GM12874 (cell line): ENCODE results near the gene ZNF638.

Experiments used
- TF ChIP-seq, protein P1 (sequence below): IDR thresholded peaks from 2 replicates; pipeline ENCODE4 v1.5.1; 2011; ENCODE audit warnings: low read depth, mild to moderate bottlenecking, control low read depth, low read length, moderate library complexity; ENCODE audit not compliant: insufficient read depth

The ZNF638 gene

DNA sequence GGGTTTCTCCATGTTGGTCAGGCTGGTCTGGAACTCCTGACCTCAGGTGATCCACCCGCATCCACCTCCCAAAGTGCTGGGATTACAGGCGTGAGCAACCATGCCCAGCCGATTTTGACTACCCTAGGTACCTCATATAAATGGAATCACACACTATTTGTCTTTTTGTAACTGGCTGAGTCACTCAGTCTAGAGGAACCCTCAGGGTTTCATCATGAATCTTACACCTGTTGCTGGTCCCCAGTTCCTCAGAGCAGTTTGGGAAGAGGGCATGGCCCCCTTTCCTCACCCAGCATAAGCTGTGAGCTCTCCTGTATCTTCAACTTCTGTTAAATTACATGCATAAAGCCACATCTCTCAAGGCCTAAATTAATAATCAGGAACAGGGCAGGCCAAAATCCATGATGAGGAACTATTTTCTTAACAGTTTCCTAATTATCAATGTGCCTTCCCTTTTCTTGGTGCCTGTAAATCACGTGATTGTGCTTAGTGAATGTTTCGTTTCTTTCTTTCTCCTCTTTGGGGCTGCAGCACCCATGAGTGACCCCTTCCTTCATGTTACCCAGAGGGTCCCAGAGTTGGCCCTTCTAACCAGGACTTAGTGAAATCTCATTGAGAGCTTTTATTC is 142.6 kb downstream of the ZNF638 start:
- TF ChIP-seq, protein P1, sequence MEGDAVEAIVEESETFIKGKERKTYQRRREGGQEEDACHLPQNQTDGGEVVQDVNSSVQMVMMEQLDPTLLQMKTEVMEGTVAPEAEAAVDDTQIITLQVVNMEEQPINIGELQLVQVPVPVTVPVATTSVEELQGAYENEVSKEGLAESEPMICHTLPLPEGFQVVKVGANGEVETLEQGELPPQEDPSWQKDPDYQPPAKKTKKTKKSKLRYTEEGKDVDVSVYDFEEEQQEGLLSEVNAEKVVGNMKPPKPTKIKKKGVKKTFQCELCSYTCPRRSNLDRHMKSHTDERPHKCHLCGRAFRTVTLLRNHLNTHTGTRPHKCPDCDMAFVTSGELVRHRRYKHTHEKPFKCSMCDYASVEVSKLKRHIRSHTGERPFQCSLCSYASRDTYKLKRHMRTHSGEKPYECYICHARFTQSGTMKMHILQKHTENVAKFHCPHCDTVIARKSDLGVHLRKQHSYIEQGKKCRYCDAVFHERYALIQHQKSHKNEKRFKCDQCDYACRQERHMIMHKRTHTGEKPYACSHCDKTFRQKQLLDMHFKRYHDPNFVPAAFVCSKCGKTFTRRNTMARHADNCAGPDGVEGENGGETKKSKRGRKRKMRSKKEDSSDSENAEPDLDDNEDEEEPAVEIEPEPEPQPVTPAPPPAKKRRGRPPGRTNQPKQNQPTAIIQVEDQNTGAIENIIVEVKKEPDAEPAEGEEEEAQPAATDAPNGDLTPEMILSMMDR, result no peak

DNA sequence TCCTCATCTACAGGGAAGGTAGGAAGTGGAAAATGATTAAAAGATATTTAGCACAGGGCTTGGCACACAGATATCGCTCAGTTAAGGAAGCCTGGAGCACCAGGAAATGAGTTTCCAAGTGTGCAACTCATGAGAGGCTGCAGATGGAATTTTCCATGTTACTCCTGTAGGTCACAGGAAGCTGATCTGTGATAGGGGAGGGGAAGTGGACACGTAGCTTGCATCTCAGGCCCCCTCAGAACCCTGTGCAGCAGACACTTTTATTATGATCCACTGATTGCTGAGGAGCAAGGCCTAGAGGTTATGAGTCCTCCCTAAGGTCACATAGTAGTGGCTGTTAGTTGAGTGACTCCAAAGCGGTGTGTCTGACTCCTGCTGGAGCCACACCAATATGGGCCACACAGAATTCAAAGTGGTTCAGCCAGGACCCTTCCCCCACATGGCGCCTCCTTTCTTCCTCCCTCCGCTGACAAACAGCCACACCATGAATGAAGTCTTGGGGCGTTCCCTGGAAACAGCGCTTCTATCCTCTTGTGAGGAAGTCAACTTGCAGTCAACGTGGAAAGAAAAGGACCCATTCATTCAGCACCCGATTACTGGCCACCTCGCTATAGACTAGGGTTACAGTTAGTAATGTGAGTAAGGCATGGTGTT is 143.3 kb downstream of the ZNF638 start:
- TF ChIP-seq, protein P1, result no peak

DNA sequence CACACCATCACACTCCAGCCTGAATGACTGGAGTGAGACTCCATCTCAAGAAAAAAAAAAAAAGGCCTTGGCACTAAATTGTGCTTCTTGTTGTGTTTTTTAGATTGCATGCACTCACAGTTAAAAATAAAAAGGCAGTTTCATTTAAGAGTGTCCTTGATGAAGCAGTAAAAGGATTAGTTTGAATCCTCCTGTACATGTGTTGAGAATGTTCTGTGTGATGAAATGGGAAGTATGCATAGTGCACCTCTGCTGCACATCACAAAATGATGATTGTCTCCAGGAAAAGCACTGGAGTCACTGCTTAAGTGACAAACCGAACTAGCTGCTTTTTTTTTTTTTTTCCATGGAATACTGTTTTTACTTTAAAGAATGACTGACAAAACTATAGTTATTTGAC is 144.9 kb downstream of the ZNF638 start:
- TF ChIP-seq, protein P1, result no peak

DNA sequence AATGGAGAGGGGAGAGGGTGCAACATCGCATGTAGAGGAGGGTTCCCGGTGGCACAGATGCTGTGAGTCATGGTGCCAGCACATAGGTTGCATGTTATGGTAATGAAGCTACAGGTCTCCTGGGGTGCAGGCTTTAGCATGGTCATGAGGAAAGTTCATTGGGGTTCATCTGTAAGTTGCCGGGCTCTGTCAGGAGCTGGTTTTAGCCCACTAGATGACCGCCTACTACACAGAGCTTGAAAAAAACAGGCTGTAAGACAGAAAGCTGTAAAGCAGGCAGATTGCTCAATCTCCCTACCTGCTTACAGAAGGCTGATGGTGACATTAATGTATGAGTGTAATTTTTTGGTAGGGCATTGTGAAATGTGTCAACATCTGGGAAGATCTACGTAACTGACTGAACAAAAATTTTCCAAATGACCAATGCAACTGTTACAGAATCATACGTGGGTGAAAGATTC is 145.7 kb downstream of the ZNF638 start:
- TF ChIP-seq, protein P1, result no peak

DNA sequence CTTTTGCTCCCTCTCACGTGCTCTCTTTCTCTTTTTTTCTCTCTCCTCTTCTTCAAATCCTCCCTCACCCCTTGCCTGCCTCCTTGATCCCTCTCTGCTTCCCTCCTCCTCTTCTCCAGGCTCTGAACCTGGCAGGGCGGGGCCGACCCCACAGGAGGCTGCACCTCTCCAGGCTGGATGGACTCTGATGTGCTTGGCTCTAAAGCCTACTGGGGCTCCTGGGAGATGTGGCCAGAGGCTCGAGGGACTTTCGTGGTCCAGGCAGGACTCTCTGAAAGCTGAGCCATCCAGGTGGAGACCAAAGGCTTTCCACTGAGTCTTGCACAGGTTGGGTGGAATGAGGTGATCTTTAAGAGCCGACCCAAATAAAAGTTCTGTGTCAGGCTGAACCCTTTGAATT is 147.2 kb downstream of the ZNF638 start:
- TF ChIP-seq, protein P1, result no peak

DNA sequence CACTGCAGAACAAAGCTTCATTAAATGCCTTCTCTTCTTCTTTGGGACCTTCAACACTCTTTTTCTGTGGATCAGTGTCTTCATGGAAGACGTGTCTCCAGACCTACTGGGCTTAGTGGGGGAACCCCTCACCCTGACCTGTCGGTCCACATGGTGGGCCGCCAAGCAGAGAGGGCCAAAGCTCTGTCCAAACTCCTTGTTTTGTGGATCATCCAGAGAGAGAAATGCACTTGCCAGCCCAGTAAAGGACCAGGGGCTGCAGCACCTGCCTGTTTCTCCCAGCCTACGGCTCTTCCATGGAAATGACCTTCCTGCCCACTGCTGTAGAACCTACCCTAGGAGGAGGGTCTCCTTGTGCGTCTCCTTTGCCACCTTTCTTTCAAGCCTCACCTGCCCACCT is 147.7 kb downstream of the ZNF638 start:
- TF ChIP-seq, protein P1, result no peak

DNA sequence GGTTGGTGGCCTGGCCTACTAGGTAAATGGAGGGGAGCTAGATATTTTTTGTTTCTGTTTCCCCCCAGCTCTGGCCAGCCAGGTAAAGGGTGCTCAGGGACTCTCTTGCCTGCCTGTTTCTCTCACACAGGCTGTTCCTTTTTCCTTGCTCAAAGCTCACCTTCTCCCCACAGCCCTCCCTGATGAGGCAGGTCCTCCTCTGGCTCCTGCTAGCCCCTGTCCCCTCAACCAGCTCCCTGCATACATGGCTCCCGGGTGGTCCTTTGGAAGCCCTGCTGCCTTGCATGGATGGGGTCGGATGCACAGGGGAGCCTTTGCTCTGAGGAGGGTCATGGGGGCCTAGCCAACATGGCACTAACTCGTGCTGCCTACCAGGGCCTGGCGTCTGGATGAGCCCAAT is 149.5 kb downstream of the ZNF638 start:
- TF ChIP-seq, protein P1, result no peak
